AG04450 (cell line): ENCODE data around the gene P2RX6. TPM values are rescaled to one million over a fixed set of nuclear protein-coding genes. Genes with fewer than 3 reads are reported as not detected.
A peak's percentile ranks its signal among the peaks of the same experiment; 100 is the strongest.

ENCODE experiments used
- CTCF ChIA-PET: fragments of 300-600, 350-600 bp; formaldehyde crosslinking; extraction: SDS; loops from one replicate; lab custom pipeline; 2022; ENCODE audit warnings: antibody characterized with exemption, inconsistent platforms; lab: Charles Lee
- POLR2A ChIA-PET: fragments of 350-600 bp; formaldehyde crosslinking; extraction: SDS; loops from one replicate; lab custom pipeline; 2021; ENCODE audit warnings: antibody characterized with exemption, inconsistent platforms; lab: Yijun Ruan, JAX
- DNase-seq: peaks from one replicate; pipeline ENCODE4 v3.0.0-alpha.2; 2011; ENCODE audit warnings: low read depth, low spot score
- H3K27ac ChIP-seq: one replicate; pipeline ENCODE4 v1.5.1; 2012; ENCODE audit warnings: low read depth, low read length, control low read depth
- H3K27me3 ChIP-seq: one replicate; pipeline ENCODE4 v1.6.0; 2012; ENCODE audit warnings: low read length; ENCODE audit not compliant: control insufficient read depth, insufficient read depth
- H3K4me3 ChIP-seq: 2 replicates; pipeline ENCODE4 v1.5.1; 2011; ENCODE audit warnings: mild to moderate bottlenecking, low read depth, low read length, control low read depth
- H3K9me3 ChIP-seq: 2 replicates; pipeline ENCODE4 v1.5.1; 2012; ENCODE audit warnings: low read length; ENCODE audit not compliant: control insufficient read depth, insufficient read depth
- polyA plus RNA-seq: library from polyadenylated mRNA; depleted of rRNA; stranded (reverse); fragments of >200 nt; gene quantifications from 2 replicates; pipeline ENCODE4 v1.2.3, GENCODE V29; 2011
- TF ChIP-seq, protein P1 (sequence below): IDR thresholded peaks from 2 replicates; pipeline ENCODE4 v1.5.1; 2011; ENCODE audit warnings: low read depth, low read length, control low read depth, inconsistent platforms

Gene P2RX6
- polyA plus RNA-seq, 1 experiment, result 1.7 TPM

DNA sequence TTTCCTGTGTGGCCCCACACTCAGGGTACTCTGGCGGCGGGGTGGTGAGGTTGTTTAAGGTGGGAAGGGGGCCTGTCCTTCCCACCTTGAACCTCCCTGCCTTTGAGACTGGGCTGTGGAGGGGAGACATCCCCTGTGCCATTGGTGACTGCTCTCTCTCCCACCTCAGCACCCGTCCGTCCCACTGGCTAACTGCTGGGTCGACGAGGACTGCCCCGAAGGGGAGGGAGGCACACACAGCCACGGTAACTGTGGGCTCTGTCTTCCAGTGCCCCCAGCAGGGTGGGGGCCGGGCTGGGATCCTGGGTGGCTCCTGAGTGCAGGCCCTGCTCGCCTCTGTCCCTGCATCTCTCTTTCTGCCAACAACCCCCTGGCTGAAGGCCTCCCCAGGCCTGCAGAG, 7.5 kb downstream of the P2RX6 start:
- peaks cover 3% of the 10 kb centered on the region for H3K27me3 ChIP-seq
- POLR2A ChIA-PET, result no interaction called here
- H3K9me3 ChIP-seq, result peaks cover 2% of the 10 kb centered on the region; the same call in 1 of the 2 replicates
- CTCF ChIA-PET, result no interaction called here
- no peak overlapping the region for H3K27ac ChIP-seq
- TF ChIP-seq, protein P1, sequence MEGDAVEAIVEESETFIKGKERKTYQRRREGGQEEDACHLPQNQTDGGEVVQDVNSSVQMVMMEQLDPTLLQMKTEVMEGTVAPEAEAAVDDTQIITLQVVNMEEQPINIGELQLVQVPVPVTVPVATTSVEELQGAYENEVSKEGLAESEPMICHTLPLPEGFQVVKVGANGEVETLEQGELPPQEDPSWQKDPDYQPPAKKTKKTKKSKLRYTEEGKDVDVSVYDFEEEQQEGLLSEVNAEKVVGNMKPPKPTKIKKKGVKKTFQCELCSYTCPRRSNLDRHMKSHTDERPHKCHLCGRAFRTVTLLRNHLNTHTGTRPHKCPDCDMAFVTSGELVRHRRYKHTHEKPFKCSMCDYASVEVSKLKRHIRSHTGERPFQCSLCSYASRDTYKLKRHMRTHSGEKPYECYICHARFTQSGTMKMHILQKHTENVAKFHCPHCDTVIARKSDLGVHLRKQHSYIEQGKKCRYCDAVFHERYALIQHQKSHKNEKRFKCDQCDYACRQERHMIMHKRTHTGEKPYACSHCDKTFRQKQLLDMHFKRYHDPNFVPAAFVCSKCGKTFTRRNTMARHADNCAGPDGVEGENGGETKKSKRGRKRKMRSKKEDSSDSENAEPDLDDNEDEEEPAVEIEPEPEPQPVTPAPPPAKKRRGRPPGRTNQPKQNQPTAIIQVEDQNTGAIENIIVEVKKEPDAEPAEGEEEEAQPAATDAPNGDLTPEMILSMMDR, result no peak
- no peak overlapping the region for H3K4me3 ChIP-seq
- DNase-seq, result no peak

DNA sequence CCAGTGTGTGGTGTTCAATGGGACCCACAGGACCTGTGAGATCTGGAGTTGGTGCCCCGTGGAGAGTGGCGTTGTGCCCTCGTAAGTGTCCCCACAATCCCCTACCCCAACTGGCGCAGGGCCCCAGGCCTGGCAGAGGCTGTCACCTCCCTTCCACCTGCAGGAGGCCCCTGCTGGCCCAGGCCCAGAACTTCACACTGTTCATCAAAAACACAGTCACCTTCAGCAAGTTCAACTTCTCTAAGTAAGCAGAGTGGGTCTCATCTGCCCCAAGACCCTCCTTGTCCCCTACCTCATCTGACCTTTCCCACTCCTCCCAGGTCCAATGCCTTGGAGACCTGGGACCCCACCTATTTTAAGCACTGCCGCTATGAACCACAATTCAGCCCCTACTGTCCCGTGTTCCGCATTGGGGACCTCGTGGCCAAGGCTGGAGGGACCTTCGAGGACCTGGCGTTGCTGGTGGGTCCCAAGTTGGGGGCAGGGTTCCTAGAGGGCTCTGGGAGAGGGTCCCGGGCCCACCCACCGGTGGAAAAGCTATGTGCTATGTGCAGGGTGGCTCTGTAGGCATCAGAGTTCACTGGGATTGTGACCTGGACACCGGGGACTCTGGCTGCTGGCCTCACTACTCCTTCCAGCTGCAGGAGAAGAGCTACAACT, 8.1 kb downstream of the P2RX6 start:
- TF ChIP-seq, protein P1, result 0 out of 2 replicates have a peak, but pooled peaks have one; percentile 3
- peaks cover 3% of the 10 kb centered on the region for H3K27me3 ChIP-seq
- DNase-seq, result no peak
- CTCF ChIA-PET, result no interaction called here
- no peak overlapping the region for H3K27ac ChIP-seq
- H3K4me3 ChIP-seq, result no peak overlapping the region
- peaks cover 2% of the 10 kb centered on the region; the same call in 1 of the 2 replicates for H3K9me3 ChIP-seq
- POLR2A ChIA-PET, result no interaction called here

- DNase-seq, result no peak
- H3K9me3 ChIP-seq, result peaks cover 2% of the 10 kb centered on the region; the same call in 1 of the 2 replicates
- ChIA-PET POLR2A (no interaction called here), CTCF (no interaction called here)
- TF ChIP-seq, protein P1, result no peak
- no peak overlapping the region for H3K4me3 ChIP-seq
- peaks cover 14% of the 10 kb centered on the region for H3K27me3 ChIP-seq
- H3K27ac ChIP-seq, result no peak overlapping the region
Measured at GRCh38 chr22:21025266-21025665, 10.3 kb downstream of the P2RX6 start.

DNA sequence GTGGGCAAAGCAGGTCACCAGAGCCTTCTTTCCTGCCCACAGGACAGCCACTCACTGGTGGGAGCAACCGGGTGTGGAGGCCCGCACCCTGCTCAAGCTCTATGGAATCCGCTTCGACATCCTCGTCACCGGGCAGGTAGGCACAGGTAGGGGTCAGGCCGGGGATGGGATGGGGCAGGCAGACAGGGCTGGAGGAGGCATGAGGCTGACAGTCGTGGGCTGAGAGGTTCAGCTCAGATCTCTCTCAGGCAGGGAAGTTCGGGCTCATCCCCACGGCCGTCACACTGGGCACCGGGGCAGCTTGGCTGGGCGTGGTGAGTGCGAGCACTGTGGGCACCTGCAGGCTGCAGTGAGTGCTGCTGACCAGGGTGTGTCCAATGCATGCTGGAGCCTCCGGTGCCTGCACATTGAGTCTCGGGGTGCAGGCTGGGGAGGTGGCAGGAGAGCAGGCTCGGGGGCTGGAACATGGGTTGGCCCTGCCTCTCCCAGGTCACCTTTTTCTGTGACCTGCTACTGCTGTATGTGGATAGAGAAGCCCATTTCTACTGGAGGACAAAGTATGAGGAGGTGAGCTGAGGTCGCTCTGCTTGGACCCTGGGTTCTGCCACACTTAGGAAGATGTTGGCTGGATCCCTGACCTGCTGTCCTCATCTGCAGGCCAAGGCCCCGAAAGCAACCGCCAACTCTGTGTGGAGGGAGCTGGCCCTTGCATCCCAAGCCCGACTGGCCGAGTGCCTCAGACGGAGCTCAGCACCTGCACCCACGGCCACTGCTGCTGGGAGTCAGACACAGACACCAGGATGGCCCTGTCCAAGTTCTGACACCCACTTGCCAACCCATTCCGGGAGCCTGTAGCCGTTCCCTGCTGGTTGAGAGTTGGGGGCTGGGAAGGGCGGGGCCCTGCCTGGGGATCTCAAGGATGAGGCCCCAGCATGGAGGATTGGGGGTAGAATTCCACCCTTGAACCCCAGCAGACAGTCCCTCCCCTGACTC, 11.1 kb downstream of the P2RX6 start:
- TF ChIP-seq, protein P1, result no peak
- ChIA-PET CTCF (no interaction called here), POLR2A (no interaction called here)
- no peak overlapping the region for H3K27ac ChIP-seq
- H3K4me3 ChIP-seq, result no peak overlapping the region
- DNase-seq, result no peak
- H3K27me3 ChIP-seq, result peaks cover 14% of the 10 kb centered on the region
- H3K9me3 ChIP-seq, result peaks cover 2% of the 10 kb centered on the region; the same call in 1 of the 2 replicates
